Activated T-cell treated with anti-CD3 and anti-CD28 coated beads for 48 hours (primary cell): Measurements from ENCODE around the gene EIF3I.
A peak's percentile ranks its signal among the peaks of the same experiment; 100 is the strongest.

ENCODE experiments used
- DNase-seq: peaks from one replicate; pipeline ENCODE4 v3.0.0-alpha.2; 2020; ENCODE audit warnings: low read depth

EIF3I gene

GRCh38 chr1:32266921-32267591 is 44.8 kb downstream of the EIF3I start:
- no peak for DNase-seq

- DNase-seq, result no peak
These were observed 47.5 kb downstream of the EIF3I start for GRCh38 chr1:32269744-32270143.

GRCh38 chr1:32272557-32273390 is 50.6 kb downstream of the EIF3I start:
- DNase-seq, result no peak

GRCh38 chr1:32273391-32274208 is 51.4 kb downstream of the EIF3I start:
- DNase-seq, result peak; percentile 74

- DNase-seq, result no peak
These were observed 52.6 kb downstream of the EIF3I start for GRCh38 chr1:32274646-32275340.

- no peak for DNase-seq
These were observed 53.2 kb downstream of the EIF3I start for GRCh38 chr1:32275424-32275823.

- DNase-seq, result no peak
These were observed 54.0 kb downstream of the EIF3I start for GRCh38 chr1:32276032-32276782.
